Activated gamma-delta T cell treated with anti-CD3 and anti-CD28 coated beads, Interleukin-2, amount 50 U/mL, for 16 hours (primary cell): ENCODE measurements around the gene A1CF.
"Not testable (repeated sequence)": the region's sequence is repeated elsewhere in the genome, so short reads cannot be mapped to it uniquely, and the experiment has no call there.

Experiments used
- DNase-seq: peaks from one replicate; pipeline ENCODE4 v3.0.0-alpha.2; 2020; ENCODE audit warnings: low read depth

The A1CF gene

GRCh38 chr10:50885097-50885859 is at the start of gene A1CF:
Gene A1CF (minus strand): TSS chr10:50885627. CDS start chr10:50859940, 25,687 bp downstream.
- DNase-seq: no peak

GRCh38 chr10:50931948-50932431 is 46.6 kb upstream of the A1CF start:
- DNase-seq: no peak

GRCh38 chr10:50929670-50930069 is 44.2 kb upstream of the A1CF start:
- DNase-seq: no peak

- DNase-seq: no peak
Measured at GRCh38 chr10:50928190-50928552, 42.7 kb upstream of the A1CF start.

GRCh38 chr10:50927522-50928189 is 42.2 kb upstream of the A1CF start:
- DNase-seq: no peak

GRCh38 chr10:50923471-50923870 is 38.0 kb upstream of the A1CF start:
- DNase-seq: not testable (repeated sequence)

- no peak for DNase-seq
Measured at GRCh38 chr10:50919010-50919409, 33.6 kb upstream of the A1CF start.

- no peak for DNase-seq
Measured at GRCh38 chr10:50918529-50918928, 33.1 kb upstream of the A1CF start.

GRCh38 chr10:50917486-50917885 is 32.1 kb upstream of the A1CF start:
- DNase-seq: no peak

GRCh38 chr10:50909334-50910014 is 24.0 kb upstream of the A1CF start:
- DNase-seq: no peak

GRCh38 chr10:50908366-50908765 is 22.9 kb upstream of the A1CF start:
- DNase-seq: no peak

GRCh38 chr10:50905797-50906196 is 20.4 kb upstream of the A1CF start:
- not testable (repeated sequence) for DNase-seq

GRCh38 chr10:50896721-50897120 is 11.3 kb upstream of the A1CF start:
- DNase-seq: no peak

- no peak for DNase-seq
Measured at GRCh38 chr10:50894312-50894711, 8.9 kb upstream of the A1CF start.

- no peak for DNase-seq
Measured at GRCh38 chr10:50892467-50892866, 7.0 kb upstream of the A1CF start.

GRCh38 chr10:50884302-50884701 is 1.1 kb downstream of the A1CF start:
- no peak for DNase-seq

- DNase-seq: no peak
Measured at GRCh38 chr10:50883629-50884028, 1.8 kb downstream of the A1CF start.

- no peak for DNase-seq
Measured at GRCh38 chr10:50882540-50882983, 2.9 kb downstream of the A1CF start.

GRCh38 chr10:50881046-50881445 is 4.4 kb downstream of the A1CF start:
- not testable (repeated sequence) for DNase-seq

- no peak for DNase-seq
Measured at GRCh38 chr10:50876429-50876828, 9.0 kb downstream of the A1CF start.

- DNase-seq: no peak
Measured at GRCh38 chr10:50874723-50875122, 10.7 kb downstream of the A1CF start.

- no peak for DNase-seq
Measured at GRCh38 chr10:50866317-50866716, 19.1 kb downstream of the A1CF start.

- DNase-seq: no peak
Measured at GRCh38 chr10:50862719-50863118, 22.7 kb downstream of the A1CF start.
